Vagina (tissue), 2 donors: Measurements from ENCODE around the gene SIPA1L3.

Experiments
- POLR2A ChIP-seq, 2 donors: fragments of 450-650 bp; IDR thresholded peaks; one replicate each; pipeline ENCODE4 v1.6.1; 2017; ENCODE audit warnings: antibody characterized with exemption in 2 of 2, mild to moderate bottlenecking in 2 of 2, moderate library complexity in 2 of 2
- POLR2AphosphoS5 ChIP-seq, 2 donors: sonication (generic); formaldehyde crosslinking; IDR thresholded peaks; one replicate each; pipeline ENCODE4 v1.9.0; 2017; ENCODE audit warnings: antibody characterized with exemption in 2 of 2, mild to moderate bottlenecking in 2 of 2, low read depth in 1 of 2; ENCODE audit not compliant: insufficient read depth in 1 of 2
- TF ChIP-seq, protein P1 (sequence below), 3 experiments: fragments of 450-650 bp in 2 of 3; fragments of 200-600 bp in 1 of 3; sonication (generic) in 1 of 3; IDR thresholded peaks; one replicate each; pipeline ENCODE4 v1.5.1; 2017 to 2019; ENCODE audit warnings: antibody characterized with exemption in 3 of 3, mild to moderate bottlenecking in 2 of 3, moderate library complexity in 2 of 3

GRCh38 chr19:38144667-38145066, 237.7 kb downstream of the SIPA1L3 start:
- TF ChIP-seq, protein P1, sequence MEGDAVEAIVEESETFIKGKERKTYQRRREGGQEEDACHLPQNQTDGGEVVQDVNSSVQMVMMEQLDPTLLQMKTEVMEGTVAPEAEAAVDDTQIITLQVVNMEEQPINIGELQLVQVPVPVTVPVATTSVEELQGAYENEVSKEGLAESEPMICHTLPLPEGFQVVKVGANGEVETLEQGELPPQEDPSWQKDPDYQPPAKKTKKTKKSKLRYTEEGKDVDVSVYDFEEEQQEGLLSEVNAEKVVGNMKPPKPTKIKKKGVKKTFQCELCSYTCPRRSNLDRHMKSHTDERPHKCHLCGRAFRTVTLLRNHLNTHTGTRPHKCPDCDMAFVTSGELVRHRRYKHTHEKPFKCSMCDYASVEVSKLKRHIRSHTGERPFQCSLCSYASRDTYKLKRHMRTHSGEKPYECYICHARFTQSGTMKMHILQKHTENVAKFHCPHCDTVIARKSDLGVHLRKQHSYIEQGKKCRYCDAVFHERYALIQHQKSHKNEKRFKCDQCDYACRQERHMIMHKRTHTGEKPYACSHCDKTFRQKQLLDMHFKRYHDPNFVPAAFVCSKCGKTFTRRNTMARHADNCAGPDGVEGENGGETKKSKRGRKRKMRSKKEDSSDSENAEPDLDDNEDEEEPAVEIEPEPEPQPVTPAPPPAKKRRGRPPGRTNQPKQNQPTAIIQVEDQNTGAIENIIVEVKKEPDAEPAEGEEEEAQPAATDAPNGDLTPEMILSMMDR (IDR thresholded peaks at IDR 0.05) = no peak
- TF ChIP-seq POLR2AphosphoS5 (IDR thresholded peaks at IDR 0.05; ENCODE audit: insufficient read depth in 1 of 2, low read depth in 1 of 2) = no peak
- TF ChIP-seq POLR2A (IDR thresholded peaks at IDR 0.05) = no peak
